IMR-90 (cell line): ENCODE results near the gene FXYD6. TPM values are rescaled to one million over a fixed set of nuclear protein-coding genes. Genes with fewer than 3 reads are reported as not detected.

Experiments
- ATAC-seq: fragments of 200-7000 bp; cut with Tn5 transposase; 2 replicates; pipeline ENCODE4 v1.9.1; 2020; ENCODE audit warnings: low read depth, mild to moderate bottlenecking, moderate library complexity
- BruUV-seq: library from RNA; stranded (reverse); fragments of 400-500 nt; replicated peaks from 2 replicates; lab custom pipeline; 2021; lab: Mats Ljungman, UMichigan
- CTCF ChIA-PET: fragments of 300-600 bp; formaldehyde crosslinking; extraction: SDS; loops from one replicate; lab custom pipeline; 2021; ENCODE audit warnings: antibody characterized with exemption; lab: Yijun Ruan, JAX
- POLR2A ChIA-PET: fragments of 300-600 bp; sonication (Branson Sonifier 250); formaldehyde crosslinking; loops from one replicate; lab custom pipeline; 2022; ENCODE audit warnings: antibody characterized with exemption; ENCODE audit not compliant: unreplicated experiment; lab: Charles Lee
- DNase-seq: peaks from one replicate; pipeline ENCODE4 v3.0.0; 2013
- H2AFZ ChIP-seq: replicated peaks from 2 replicates; pipeline ENCODE3; 2013; ENCODE audit warnings: low read length, mild to moderate bottlenecking; ENCODE audit not compliant: poor library complexity
- H2AK5ac ChIP-seq: 2 replicates; pipeline ENCODE4 v1.6.1; 2013; ENCODE audit warnings: low read depth, low read length, inconsistent platforms
- H2AK9ac ChIP-seq: replicated peaks from 2 replicates; pipeline ENCODE3; 2013; ENCODE audit warnings: mild to moderate bottlenecking, low read depth, low read length, moderate library complexity; ENCODE audit not compliant: poor library complexity
- H2BK120ac ChIP-seq: 2 replicates; pipeline ENCODE4 v1.6.1; 2013; ENCODE audit warnings: low read depth, low read length, inconsistent platforms
- H2BK15ac ChIP-seq: 3 replicates; pipeline ENCODE4 v1.6.1; 2013; ENCODE audit warnings: low read depth, low read length, inconsistent platforms
- H2BK20ac ChIP-seq: 2 replicates; pipeline ENCODE4 v1.6.1; 2013; ENCODE audit warnings: low read depth, mild to moderate bottlenecking, inconsistent platforms, low read length, moderate library complexity
- H2BK5ac ChIP-seq: 2 replicates; pipeline ENCODE4 v1.6.1; 2013; ENCODE audit warnings: mild to moderate bottlenecking, low read depth, low read length, inconsistent platforms; ENCODE audit not compliant: poor library complexity, severe bottlenecking
- H3K14ac ChIP-seq: replicated peaks from 2 replicates; pipeline ENCODE4 v1.6.1; 2013; ENCODE audit warnings: low read depth, low read length, inconsistent platforms
- H3K18ac ChIP-seq: 2 replicates; pipeline ENCODE4 v1.6.1; 2013; ENCODE audit warnings: low read depth, low read length, control low read depth
- H3K23ac ChIP-seq: 2 replicates; pipeline ENCODE4 v1.6.1; 2013; ENCODE audit warnings: low read depth, low read length, inconsistent platforms
- H3K27ac ChIP-seq: 2 replicates; pipeline ENCODE4 v1.5.1; 2013; ENCODE audit warnings: mild to moderate bottlenecking, control low read depth, low read length; ENCODE audit not compliant: insufficient read depth
- H3K27me3 ChIP-seq: 2 replicates; pipeline ENCODE4 v1.6.1; 2013; ENCODE audit warnings: low read length; ENCODE audit not compliant: control insufficient read depth, insufficient read depth
- H3K36me3 ChIP-seq: 2 replicates; pipeline ENCODE4 v1.6.1; 2013; ENCODE audit warnings: low read length, mixed read lengths; ENCODE audit not compliant: control insufficient read depth, insufficient read depth
- H3K4ac ChIP-seq: 2 replicates; pipeline ENCODE4 v1.6.1; 2013; ENCODE audit warnings: low read depth, low read length, inconsistent platforms
- H3K4me1 ChIP-seq: 2 replicates; pipeline ENCODE4 v1.6.1; 2013; ENCODE audit warnings: low read length, mixed read lengths; ENCODE audit not compliant: control insufficient read depth, insufficient read depth
- H3K4me2 ChIP-seq: 2 replicates; pipeline ENCODE4 v1.6.1; 2013; ENCODE audit warnings: low read depth, mild to moderate bottlenecking, control low read depth, low read length, moderate library complexity
- H3K4me3 ChIP-seq: 2 replicates; pipeline ENCODE4 v1.5.1; 2013; ENCODE audit warnings: low read depth, mild to moderate bottlenecking, control low read depth, low read length, moderate library complexity; ENCODE audit not compliant: insufficient read depth
- H3K56ac ChIP-seq: 2 replicates; pipeline ENCODE4 v1.6.1; 2013; ENCODE audit warnings: low read length, inconsistent platforms; ENCODE audit not compliant: insufficient read depth; ENCODE audit errors: extremely low read depth
- H3K79me1 ChIP-seq, 2 experiments: 2 replicates each; pipeline ENCODE4 v1.6.1; 2013; ENCODE audit warnings: low read length in 2 of 2, inconsistent platforms in 1 of 2, low read depth in 1 of 2
- H3K9ac ChIP-seq: 2 replicates; pipeline ENCODE4 v1.6.1; 2013; ENCODE audit warnings: low read depth, low read length, control low read depth
- H3K9me1 ChIP-seq: 2 replicates; pipeline ENCODE4 v1.6.1; 2013; ENCODE audit warnings: low read length, inconsistent platforms; ENCODE audit not compliant: insufficient read depth
- H3K9me3 ChIP-seq: 2 replicates; pipeline ENCODE4 v1.6.1; 2013; ENCODE audit warnings: low read length; ENCODE audit not compliant: control insufficient read depth, insufficient read depth
- H4K20me1 ChIP-seq: 2 replicates; pipeline ENCODE4 v1.6.1; 2013; ENCODE audit warnings: low read length, inconsistent platforms; ENCODE audit not compliant: insufficient read depth
- H4K5ac ChIP-seq: 2 replicates; pipeline ENCODE4 v1.6.1; 2013; ENCODE audit warnings: mild to moderate bottlenecking, low read depth, low read length, control low read depth
- H4K8ac ChIP-seq, 2 experiments: 2 replicates each; pipeline ENCODE4 v1.6.1; 2013; ENCODE audit warnings: low read depth in 2 of 2, low read length in 2 of 2, control low read depth in 1 of 2, inconsistent platforms in 1 of 2
- H4K91ac ChIP-seq: 2 replicates; pipeline ENCODE4 v1.6.1; 2013; ENCODE audit warnings: low read depth, low read length, inconsistent platforms; ENCODE audit not compliant: insufficient read depth
- BHLHE40 ChIP-seq: fragments of 150-350 bp; IDR thresholded peaks from 2 replicates; pipeline ENCODE4 v1.6.1; 2016; ENCODE audit warnings: mild to moderate bottlenecking, low read depth, low read length
- CEBPB ChIP-seq: IDR thresholded peaks from 2 replicates; pipeline ENCODE4 v1.6.1; 2012; ENCODE audit warnings: low read depth, low read length, improper control_type of control experiment
- FOS ChIP-seq: fragments of 150-350 bp; IDR thresholded peaks from 2 replicates; pipeline ENCODE4 v1.6.1; 2016; ENCODE audit warnings: low read depth, low read length
- MAFK ChIP-seq: IDR thresholded peaks from 2 replicates; pipeline ENCODE4 v1.6.1; 2012; ENCODE audit warnings: low read depth, low read length, improper control_type of control experiment
- NFE2L2 ChIP-seq: fragments of 150-350 bp; IDR thresholded peaks from 2 replicates; pipeline ENCODE4 v1.6.1; 2016; ENCODE audit warnings: low read depth, mild to moderate bottlenecking, low read length
- POLR2A ChIP-seq: IDR thresholded peaks from 2 replicates; pipeline ENCODE4 v1.6.1; 2012; ENCODE audit warnings: mild to moderate bottlenecking, low read depth, low read length
- RAD21 ChIP-seq: IDR thresholded peaks from 2 replicates; pipeline ENCODE4 v1.6.1; 2012; ENCODE audit warnings: low read length, improper control_type of control experiment
- RCOR1 ChIP-seq: IDR thresholded peaks from 2 replicates; pipeline ENCODE4 v1.6.1; 2012; ENCODE audit warnings: mild to moderate bottlenecking, low read length, improper control_type of control experiment; ENCODE audit not compliant: insufficient replicate concordance
- RFX5 ChIP-seq: IDR thresholded peaks from 2 replicates; pipeline ENCODE4 v1.8.0; 2012; ENCODE audit warnings: low read depth, mild to moderate bottlenecking, low read length, moderate library complexity
- SMC3 ChIP-seq: fragments of 150-350 bp; IDR thresholded peaks from 2 replicates; pipeline ENCODE4 v1.6.1; 2016; ENCODE audit warnings: low read depth, mild to moderate bottlenecking, antibody characterized with exemption, low read length, moderate library complexity
- USF2 ChIP-seq: fragments of 150-350 bp; IDR thresholded peaks from 2 replicates; pipeline ENCODE4 v1.6.1; 2017; ENCODE audit warnings: mild to moderate bottlenecking, antibody characterized with exemption, low read length, low read depth
- WGBS, 2 experiments: methylation state at CpG; one replicate each; pipeline versions ENCODE4 v1.1.5 to v1.1.7; 2013; ENCODE audit warnings: missing lambda C conversion rate in 2 of 2; ENCODE audit not compliant: insufficient read length in 1 of 2; ENCODE audit errors: extremely low coverage in 2 of 2; 5-methylcytosine and 5-hydroxymethylcytosine counted together
- dilution Hi-C: fragments of 300-500 bp; cut with HindIII; formaldehyde crosslinking; loops from one replicate; pipeline ENCODE4 v1.14.3; 2018; ENCODE audit warnings: low sequenced_read_pairs; ENCODE audit not compliant: unreplicated experiment
- in situ Hi-C: fragments of 300-500 bp; cut with MboI; formaldehyde crosslinking; loops from 3 replicates; pipeline ENCODE4 v1.14.3; 2019; ENCODE audit warnings: low sequenced_read_pairs, inconsistent platforms, mixed read lengths
- intact Hi-C: fragments of 100-400 bp; cut with micrococcal nuclease; formaldehyde crosslinking; loops from 2 replicates; pipeline ENCODE4 v1.10.0; 2022
- polyA plus RNA-seq, 3 experiments: library from polyadenylated mRNA; depleted of rRNA; stranded (reverse); fragments of >200 nt; gene quantifications; 2 replicates each; pipeline ENCODE4 v1.2.3, GENCODE V29; 2012; ENCODE audit warnings: low replicate concordance in 1 of 3
- total RNA-seq: library from RNA; depleted of rRNA; stranded (reverse); fragments of >200 nt; gene quantifications from 2 replicates; pipeline ENCODE4 v1.2.3, GENCODE V29; 2012
- TF ChIP-seq, protein P1 (sequence below): conservative IDR thresholded peaks from 2 replicates; pipeline ENCODE4 v1.5.1; 2012; ENCODE audit warnings: mild to moderate bottlenecking, low read depth, low read length, improper control_type of control experiment
- TF ChIP-seq, protein P2 (sequence below): fragments of 150-350 bp; IDR thresholded peaks from 2 replicates; pipeline ENCODE4 v1.6.1; 2016; ENCODE audit warnings: low read depth, mild to moderate bottlenecking, low read length, moderate library complexity, borderline replicate concordance

FXYD6 gene
- total and polyA plus RNA-seq, 2 of the 4 experiments (the other 2 are of a cell fraction) = 0.32 TPM; not detected in 1

DNA sequence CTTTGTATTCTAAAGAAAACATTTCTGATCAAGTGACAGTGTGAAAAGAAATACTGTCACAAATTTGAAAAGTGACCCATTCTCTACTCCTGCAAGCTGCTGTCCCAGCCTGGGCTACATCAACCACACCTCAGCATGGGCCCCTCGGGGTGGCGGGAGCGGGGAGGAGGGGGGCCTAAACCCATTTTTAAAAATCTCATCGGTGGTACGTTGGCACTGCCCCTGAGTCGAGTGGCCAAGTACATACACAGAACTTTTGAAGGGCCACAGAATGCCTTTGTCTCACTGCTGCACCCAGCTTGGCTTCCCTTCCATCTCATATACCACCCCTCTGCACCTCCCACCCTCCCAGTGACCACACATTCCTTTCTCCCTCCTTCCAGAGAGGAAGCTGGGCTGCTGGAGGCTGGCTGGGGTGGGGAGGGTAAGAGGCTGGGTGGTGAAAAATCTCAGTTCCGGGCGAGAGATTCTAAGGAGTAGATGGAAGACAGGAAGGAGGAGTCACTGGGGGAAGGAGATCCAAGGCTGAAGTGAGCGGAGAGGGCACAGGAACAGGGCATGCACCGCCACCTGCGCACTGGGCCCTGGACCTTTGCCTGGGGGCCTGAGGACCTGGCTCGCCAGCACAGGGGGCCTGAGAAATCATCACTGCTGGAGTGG lies 21.1 kb downstream of the FXYD6 start:
- H2BK5ac ChIP-seq = no peak overlapping the region
- no peaks in the 10 kb centered on the region for H3K4me1 ChIP-seq
- in situ Hi-C loops (no loop called here), intact Hi-C loops (no loop called here), dilution Hi-C loops (no loop called here)
- DNase-seq (no peak), ATAC-seq (no peak)
- no peak overlapping the region for H2BK120ac ChIP-seq
- H3K14ac ChIP-seq = no peak overlapping the region
- H3K18ac ChIP-seq = no peak overlapping the region
- H3K27ac ChIP-seq = no peak overlapping the region
- H3K36me3 ChIP-seq = no peaks in the 10 kb centered on the region
- H4K5ac ChIP-seq = no peak overlapping the region
- H3K56ac ChIP-seq = no peak overlapping the region
- H3K23ac ChIP-seq = no peak overlapping the region
- no TSS peak for BruUV-seq
- no peak overlapping the region for H3K4me3 ChIP-seq
- H2AK5ac ChIP-seq = no peak overlapping the region
- no peak overlapping the region for H4K91ac ChIP-seq
- H3K4me2 ChIP-seq = no peak overlapping the region
- no peak overlapping the region for H2AFZ ChIP-seq
- 18% methylated on average over 5 of the region's 12 CpGs; no CpG with 5 or more reads in 1 of the 2 experiments for WGBS, 2 experiments
- no peak overlapping the region for H4K8ac ChIP-seq
- H3K9me3 ChIP-seq = no peaks in the 10 kb centered on the region
- H2BK20ac ChIP-seq = no peak overlapping the region
- H2BK15ac ChIP-seq = no peak overlapping the region
- H3K9me1 ChIP-seq = no peaks in the 10 kb centered on the region
- CTCF ChIA-PET = no interaction called here
- TF ChIP-seq USF2 (no peak), MAFK (no peak), BHLHE40 (no peak), POLR2A (no peak), RCOR1 (no peak), CEBPB (no peak), RFX5 (no peak), FOS (no peak), RAD21 (no peak), NFE2L2 (no peak), SMC3 (no peak)
- TF ChIP-seq, protein P1, sequence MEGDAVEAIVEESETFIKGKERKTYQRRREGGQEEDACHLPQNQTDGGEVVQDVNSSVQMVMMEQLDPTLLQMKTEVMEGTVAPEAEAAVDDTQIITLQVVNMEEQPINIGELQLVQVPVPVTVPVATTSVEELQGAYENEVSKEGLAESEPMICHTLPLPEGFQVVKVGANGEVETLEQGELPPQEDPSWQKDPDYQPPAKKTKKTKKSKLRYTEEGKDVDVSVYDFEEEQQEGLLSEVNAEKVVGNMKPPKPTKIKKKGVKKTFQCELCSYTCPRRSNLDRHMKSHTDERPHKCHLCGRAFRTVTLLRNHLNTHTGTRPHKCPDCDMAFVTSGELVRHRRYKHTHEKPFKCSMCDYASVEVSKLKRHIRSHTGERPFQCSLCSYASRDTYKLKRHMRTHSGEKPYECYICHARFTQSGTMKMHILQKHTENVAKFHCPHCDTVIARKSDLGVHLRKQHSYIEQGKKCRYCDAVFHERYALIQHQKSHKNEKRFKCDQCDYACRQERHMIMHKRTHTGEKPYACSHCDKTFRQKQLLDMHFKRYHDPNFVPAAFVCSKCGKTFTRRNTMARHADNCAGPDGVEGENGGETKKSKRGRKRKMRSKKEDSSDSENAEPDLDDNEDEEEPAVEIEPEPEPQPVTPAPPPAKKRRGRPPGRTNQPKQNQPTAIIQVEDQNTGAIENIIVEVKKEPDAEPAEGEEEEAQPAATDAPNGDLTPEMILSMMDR = no peak
- TF ChIP-seq, protein P2, sequence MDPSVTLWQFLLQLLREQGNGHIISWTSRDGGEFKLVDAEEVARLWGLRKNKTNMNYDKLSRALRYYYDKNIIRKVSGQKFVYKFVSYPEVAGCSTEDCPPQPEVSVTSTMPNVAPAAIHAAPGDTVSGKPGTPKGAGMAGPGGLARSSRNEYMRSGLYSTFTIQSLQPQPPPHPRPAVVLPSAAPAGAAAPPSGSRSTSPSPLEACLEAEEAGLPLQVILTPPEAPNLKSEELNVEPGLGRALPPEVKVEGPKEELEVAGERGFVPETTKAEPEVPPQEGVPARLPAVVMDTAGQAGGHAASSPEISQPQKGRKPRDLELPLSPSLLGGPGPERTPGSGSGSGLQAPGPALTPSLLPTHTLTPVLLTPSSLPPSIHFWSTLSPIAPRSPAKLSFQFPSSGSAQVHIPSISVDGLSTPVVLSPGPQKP = no peak
- no peak overlapping the region for H3K9ac ChIP-seq
- no peaks in the 10 kb centered on the region for H4K20me1 ChIP-seq
- no peaks in the 10 kb centered on the region for H3K79me1 ChIP-seq
- H3K4ac ChIP-seq = no peak overlapping the region
- H3K27me3 ChIP-seq = peaks cover 8% of the 10 kb centered on the region
- POLR2A ChIA-PET = no interaction called here
- H2AK9ac ChIP-seq = no peak overlapping the region
